Keratinocyte (primary cell): ENCODE measurements around the gene CBL.

Experiments used
- CTCF ChIP-seq, 3 experiments: IDR thresholded peaks in 1 of 3; conservative IDR thresholded peaks in 1 of 3; optimal IDR thresholded peaks in 1 of 3; 2 replicates in 2 of 3; 3 replicates in 1 of 3; pipeline versions ENCODE3 to v1.5.1; 2011; ENCODE audit warnings: low read length in 3 of 3, mild to moderate bottlenecking in 3 of 3, moderate library complexity in 2 of 3, control low read depth in 1 of 3, inconsistent platforms in 1 of 3; ENCODE audit not compliant: insufficient read depth in 2 of 3; ENCODE audit errors: extremely low read depth in 1 of 3
- EZH2 ChIP-seq: IDR thresholded peaks from one replicate; pipeline ENCODE4 v1.6.1; 2012; ENCODE audit warnings: inconsistent platforms, mild to moderate bottlenecking, low read length, moderate library complexity

DNA sequence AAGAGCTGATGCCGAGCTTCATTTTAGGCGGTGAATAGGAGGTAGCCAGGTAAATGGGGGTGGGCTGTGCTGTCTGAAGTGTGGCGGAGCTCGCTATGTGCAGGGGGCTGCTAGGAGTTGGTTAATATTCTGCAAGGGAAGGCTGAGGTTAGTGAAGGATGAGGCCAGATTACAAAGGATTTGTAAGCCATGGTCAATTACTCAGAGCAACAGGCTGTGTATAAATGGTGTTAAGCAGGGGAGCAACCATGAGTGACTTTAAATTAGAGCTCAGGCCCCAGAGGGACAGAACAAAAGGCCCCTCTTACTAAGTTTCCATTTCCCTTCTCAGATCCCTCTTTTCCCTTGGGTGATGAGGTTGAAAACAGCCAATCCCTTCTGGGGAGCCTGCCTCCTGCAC is 118.0 kb downstream of the CBL start:
- TF ChIP-seq CTCF (optimal IDR thresholded peaks at IDR 0.05 in 1 of 3, IDR thresholded peaks at IDR 0.05 in 1 of 3, conservative IDR thresholded peaks at IDR 0.05 in 1 of 3; ENCODE audit: extremely low read depth in 1 of 3, insufficient read depth in 2 of 3, low read length in 3 of 3) (no peak), EZH2 (no peak)
